Choroid plexus epithelial cell (primary cell): ENCODE measurements around the gene RPS5.

ENCODE experiments used
- DNase-seq: peaks from one replicate; pipeline ENCODE4 v3.0.0-alpha.2; 2010; ENCODE audit warnings: low read depth
- H3K4me3 ChIP-seq: 2 replicates; pipeline ENCODE4 v1.5.1; 2011; ENCODE audit warnings: low read depth, mild to moderate bottlenecking, control low read depth, low read length, moderate library complexity
- CTCF ChIP-seq: conservative IDR thresholded peaks from 2 replicates; pipeline ENCODE4 v1.5.1; 2011; ENCODE audit warnings: low read depth, mild to moderate bottlenecking, control low read depth, inconsistent platforms, low read length, moderate library complexity

Gene RPS5

GRCh38 chr19:58353717-58354477 lies 33.2 kb upstream of the RPS5 start:
- DNase-seq, result no peak

GRCh38 chr19:58354478-58355030 lies 32.5 kb upstream of the RPS5 start:
- H3K4me3 ChIP-seq, result no peak overlapping the region
- TF ChIP-seq CTCF, result no peak
- DNase-seq, result no peak

More at GRCh38 chr19:58353717-58354477, 33.2 kb upstream of the RPS5 start:
- TF ChIP-seq CTCF, result no peak
- H3K4me3 ChIP-seq, result no peak overlapping the region

- H3K4me3 ChIP-seq, result no peak overlapping the region
- DNase-seq, result no peak
- TF ChIP-seq CTCF, result no peak
Observed at GRCh38 chr19:58355215-58355796, 31.8 kb upstream of the RPS5 start.

GRCh38 chr19:58355908-58356765 lies 30.9 kb upstream of the RPS5 start:
- TF ChIP-seq CTCF, result no peak
- peak; percentile 52 for DNase-seq

GRCh38 chr19:58356766-58357480 lies 30.1 kb upstream of the RPS5 start:
- peak overlapping the region; percentile 22 for H3K4me3 ChIP-seq
- TF ChIP-seq CTCF, result no peak
- DNase-seq, result peak; percentile 46

More at GRCh38 chr19:58355908-58356765, 30.9 kb upstream of the RPS5 start:
- H3K4me3 ChIP-seq, result peak overlapping the region; percentile 22

GRCh38 chr19:58357481-58358145 lies 29.5 kb upstream of the RPS5 start:
- DNase-seq, result no peak
- no peak for TF ChIP-seq CTCF
- no peak overlapping the region for H3K4me3 ChIP-seq
